SK-N-MC (cell line): ENCODE measurements around the gene ABLIM2.

Experiments used
- EZH2 ChIP-seq: fragments of 200-600 bp; sonication (generic); IDR thresholded peaks from one replicate; pipeline ENCODE4 v1.6.1; 2017; ENCODE audit warnings: antibody characterized with exemption
- FOXP2 ChIP-seq: optimal IDR thresholded peaks from 2 replicates; pipeline ENCODE3; 2011; ENCODE audit warnings: mild to moderate bottlenecking, moderate library complexity; ENCODE audit not compliant: insufficient read depth; ENCODE audit errors: extremely low read length, control extremely low read depth
- POLR2AphosphoS5 ChIP-seq: IDR thresholded peaks from 2 replicates; pipeline ENCODE4 v1.6.1; 2012; ENCODE audit warnings: mild to moderate bottlenecking, low read depth, low read length, borderline replicate concordance

- TF ChIP-seq POLR2AphosphoS5: no peak
- no peak for TF ChIP-seq EZH2
- no peak for TF ChIP-seq FOXP2
Observed at GRCh38 chr4:8182294-8182693, 23.7 kb upstream of the ABLIM2 start.
